Activated CD4-positive, alpha-beta T cell treated with anti-CD3 and anti-CD28 coated beads, Interleukin-2, amount 50 U/mL, for 48 hours (primary cell): ENCODE measurements around the gene ARHGAP19.
"Not testable (repeated sequence)": the region's sequence is repeated elsewhere in the genome, so short reads cannot be mapped to it uniquely, and the experiment has no call there.

Experiments
- DNase-seq, 2 experiments: peaks; one replicate each; pipeline ENCODE4 v3.0.0-alpha.2; 2020

Gene ARHGAP19

GRCh38 chr10:97279121-97279815 lies 13.2 kb downstream of the ARHGAP19 start:
- DNase-seq, result no peak

GRCh38 chr10:97278491-97278989 lies 13.9 kb downstream of the ARHGAP19 start:
- DNase-seq, result no peak

GRCh38 chr10:97277551-97277950 lies 14.9 kb downstream of the ARHGAP19 start:
- no peak for DNase-seq

GRCh38 chr10:97274828-97275227 lies 17.6 kb downstream of the ARHGAP19 start:
- DNase-seq, result no peak

- DNase-seq, result no peak
These were observed 18.7 kb downstream of the ARHGAP19 start for GRCh38 chr10:97273700-97274099.

GRCh38 chr10:97270523-97271154 lies 21.8 kb downstream of the ARHGAP19 start:
- DNase-seq, result no peak

GRCh38 chr10:97267671-97268070 lies 24.8 kb downstream of the ARHGAP19 start:
- DNase-seq, result no peak

- DNase-seq, result not testable (repeated sequence)
These were observed 27.3 kb downstream of the ARHGAP19 start for GRCh38 chr10:97265095-97265494.

GRCh38 chr10:97263971-97264370 lies 28.5 kb downstream of the ARHGAP19 start:
- DNase-seq, result no peak

GRCh38 chr10:97261656-97262055 lies 30.8 kb downstream of the ARHGAP19 start:
- DNase-seq, result no peak

GRCh38 chr10:97261183-97261582 lies 31.3 kb downstream of the ARHGAP19 start:
- no peak for DNase-seq

- DNase-seq, result no peak
These were observed 33.3 kb downstream of the ARHGAP19 start for GRCh38 chr10:97259119-97259518.

- DNase-seq, result no peak
These were observed 36.1 kb downstream of the ARHGAP19 start for GRCh38 chr10:97256356-97256755.

- DNase-seq, result no peak
These were observed 36.7 kb downstream of the ARHGAP19 start for GRCh38 chr10:97255512-97256293.

GRCh38 chr10:97254694-97255093 lies 37.7 kb downstream of the ARHGAP19 start:
- DNase-seq, result no peak

- no peak for DNase-seq
These were observed 41.5 kb downstream of the ARHGAP19 start for GRCh38 chr10:97250952-97251351.

- no peak for DNase-seq
These were observed 48.6 kb downstream of the ARHGAP19 start for GRCh38 chr10:97243836-97244235.

- DNase-seq, result no peak
These were observed 53.6 kb downstream of the ARHGAP19 start for GRCh38 chr10:97238855-97239254.

GRCh38 chr10:97235353-97235752 lies 57.1 kb downstream of the ARHGAP19 start:
- no peak for DNase-seq

- DNase-seq, result no peak
These were observed 58.0 kb downstream of the ARHGAP19 start for GRCh38 chr10:97234400-97234799.

GRCh38 chr10:97230146-97230545 lies 62.3 kb downstream of the ARHGAP19 start:
- no peak for DNase-seq

- DNase-seq, result no peak
These were observed 63.0 kb downstream of the ARHGAP19 start for GRCh38 chr10:97229322-97230015.

- DNase-seq, result no peak
These were observed 63.7 kb downstream of the ARHGAP19 start for GRCh38 chr10:97228775-97229157.
